MM.1S (cell line): Measurements from ENCODE around the gene GAREM2.

Experiments
- DNase-seq: peaks from one replicate; pipeline ENCODE4 v3.0.0-alpha.2; 2015
- H2AFZ ChIP-seq: fragments of 300-600 bp; sonication (generic); 2 replicates; pipeline ENCODE4 v1.6.0; 2016; ENCODE audit warnings: antibody characterized with exemption, low read length
- H3F3A ChIP-seq: fragments of 300-600 bp; sonication (generic); 2 replicates; pipeline ENCODE4 v1.6.1; 2016; ENCODE audit warnings: mild to moderate bottlenecking, antibody characterized with exemption, low read length, moderate library complexity, mixed read lengths; ENCODE audit not compliant: insufficient read depth
- H3K27ac ChIP-seq: fragments of 300-600 bp; sonication (generic); 2 replicates; pipeline ENCODE4 v1.5.1; 2016; ENCODE audit warnings: mild to moderate bottlenecking, low read length
- H3K27me3 ChIP-seq: fragments of 300-600 bp; sonication (generic); replicated peaks from 2 replicates; pipeline ENCODE4 v1.6.0; 2016; ENCODE audit warnings: low read length; ENCODE audit not compliant: insufficient read depth
- H3K36me3 ChIP-seq: fragments of 300-600 bp; sonication (generic); replicated peaks from 2 replicates; pipeline ENCODE4 v1.6.1; 2016; ENCODE audit warnings: mild to moderate bottlenecking, low read length, mixed read lengths; ENCODE audit not compliant: insufficient read depth
- H3K4me1 ChIP-seq: fragments of 300-600 bp; sonication (generic); 2 replicates; pipeline ENCODE4 v1.6.1; 2016; ENCODE audit warnings: low read length, mixed read lengths
- H3K4me2 ChIP-seq: fragments of 300-600 bp; sonication (generic); 2 replicates; pipeline ENCODE4 v1.6.0; 2016; ENCODE audit warnings: low read depth, low read length
- H3K4me3 ChIP-seq: fragments of 300-600 bp; sonication (generic); 2 replicates; pipeline ENCODE4 v1.5.1; 2016; ENCODE audit warnings: low read length, mixed read lengths
- H3K79me2 ChIP-seq: fragments of 300-600 bp; sonication (generic); 2 replicates; pipeline ENCODE4 v1.6.1; 2016; ENCODE audit warnings: mixed run types, low read length, mixed read lengths
- H3K9ac ChIP-seq: fragments of 300-600 bp; sonication (generic); 2 replicates; pipeline ENCODE4 v1.6.1; 2016; ENCODE audit warnings: low read length, mixed read lengths
- H3K9me2 ChIP-seq: fragments of 300-600 bp; sonication (generic); replicated peaks from 2 replicates; pipeline ENCODE4 v1.6.1; 2016; ENCODE audit warnings: mild to moderate bottlenecking, low read length, mixed read lengths; ENCODE audit not compliant: insufficient read depth
- H3K9me3 ChIP-seq: fragments of 300-600 bp; sonication (generic); replicated peaks from 2 replicates; pipeline ENCODE4 v1.6.1; 2016; ENCODE audit warnings: mild to moderate bottlenecking, low read length, mixed read lengths; ENCODE audit not compliant: insufficient read depth
- H4K20me1 ChIP-seq: fragments of 300-600 bp; sonication (generic); 2 replicates; pipeline ENCODE4 v1.6.1; 2016; ENCODE audit warnings: mild to moderate bottlenecking, low read length, moderate library complexity, mixed read lengths; ENCODE audit not compliant: insufficient read depth
- CTCF ChIP-seq: fragments of 300-600 bp; sonication (generic); IDR thresholded peaks from 2 replicates; pipeline ENCODE4 v1.5.1; 2016; ENCODE audit warnings: antibody characterized with exemption, low read length, mixed read lengths
- EZH2 ChIP-seq: fragments of 300-600 bp; sonication (generic); optimal IDR thresholded peaks from 2 replicates; pipeline ENCODE3; 2017; ENCODE audit warnings: low read depth, mild to moderate bottlenecking, antibody characterized with exemption, low read length, mixed read lengths
- EZH2phosphoT487 ChIP-seq: fragments of 300-600 bp; sonication (generic); IDR thresholded peaks from 2 replicates; pipeline ENCODE4 v1.6.1; 2018; ENCODE audit warnings: antibody characterized with exemption, low read length

GAREM2 gene

GRCh38 chr2:26238311-26238958 lies 65.5 kb downstream of the GAREM2 start:
- Histone ChIP-seq H3K9me2 (no peaks in the 10 kb centered on the region), H3K36me3 (peaks cover 11% of the 10 kb centered on the region; the same call in 1 of the 2 replicates), H3K79me2 (peaks cover 57% of the 10 kb centered on the region), H3K4me1 (peaks cover 14% of the 10 kb centered on the region), H3K4me2 (no peak overlapping the region), H4K20me1 (no peaks in the 10 kb centered on the region), H3K9me3 (no peaks in the 10 kb centered on the region), H3K9ac (no peak overlapping the region), H3K4me3 (no peak overlapping the region), H3K27me3 (no peaks in the 10 kb centered on the region), H3F3A (0 out of 2 replicates have a peak, but pooled peaks cover 7% of the 10 kb centered on the region), H2AFZ (no peak overlapping the region), H3K27ac (no peak overlapping the region)
- TF ChIP-seq EZH2 (no peak), EZH2phosphoT487 (no peak), CTCF (no peak)
- DNase-seq: no peak
